Uterus (tissue), 4 donors: ENCODE measurements around the gene NCDN. TPM values are rescaled to one million over a fixed set of nuclear protein-coding genes. Genes with fewer than 3 reads are reported as not detected.

Experiments
- DNase-seq, 2 donors: peaks; one replicate each; pipeline ENCODE4 v3.0.0-alpha.2; 2019 to 2020
- H3K27ac ChIP-seq, 2 donors: fragments of 200-600 bp; sonication (generic); 1 replicate in 1 of 2; 2 replicates in 1 of 2; pipeline ENCODE4 v1.5.1; 2016 to 2018
- H3K27me3 ChIP-seq, 2 donors: fragments of 200-600 bp; sonication (generic); one replicate each; pipeline ENCODE4 v1.5.1; 2018 to 2019; ENCODE audit warnings: control low read depth in 1 of 2
- H3K36me3 ChIP-seq, 2 donors: fragments of 200-600 bp; sonication (generic); one replicate each; pipeline ENCODE4 v1.5.1; 2019; ENCODE audit warnings: control low read depth in 1 of 2
- H3K4me1 ChIP-seq, 2 donors: fragments of 200-600 bp; sonication (generic); one replicate each; pipeline ENCODE4 v1.5.1; 2018 to 2019; ENCODE audit warnings: control low read depth in 1 of 2
- H3K4me3 ChIP-seq, 2 donors: fragments of 200-600 bp; sonication (generic); 1 replicate in 1 of 2; 2 replicates in 1 of 2; pipeline ENCODE4 v1.5.1; 2018 to 2019; ENCODE audit warnings: mild to moderate bottlenecking in 1 of 2
- H3K9me3 ChIP-seq, 2 donors: fragments of 200-600 bp; sonication (generic); one replicate each; pipeline ENCODE4 v1.5.1; 2019; ENCODE audit warnings: control low read depth in 1 of 2
- CTCF ChIP-seq, 4 experiments: fragments of 200-600 bp in 2 of 4; fragments of 450-650 bp in 2 of 4; sonication (generic) in 2 of 4; IDR thresholded peaks; one replicate each; pipeline ENCODE4 v1.5.1; 2016 to 2019; ENCODE audit warnings: antibody characterized with exemption in 4 of 4, mild to moderate bottlenecking in 2 of 4, moderate library complexity in 1 of 4
- POLR2A ChIP-seq, 2 donors: fragments of 450-650 bp; IDR thresholded peaks; one replicate each; pipeline ENCODE4 v1.6.1; 2016; ENCODE audit warnings: antibody characterized with exemption in 2 of 2, mild to moderate bottlenecking in 1 of 2, moderate library complexity in 1 of 2
- intact Hi-C: fragments of 100-400 bp; cut with DNase I; formaldehyde crosslinking; loops from one replicate; pipeline ENCODE4 v1.15.1; 2023; ENCODE audit warnings: low total_unique reads
- total RNA-seq, 4 donors: library from RNA; depleted of rRNA in 3 of 4; stranded (reverse); fragments of >200 nt in 3 of 4; gene quantifications; one replicate each; pipeline versions ENCODE4 v1.1.0 to v1.2.4, GENCODE V29; 2014 to 2023
- donor health status: DM: yes; HTN: yes; CAD: no.

NCDN gene
- total RNA-seq, 4 donors from 2014 or later: 4.4 to 29.9 (median 17.0) TPM

DNA sequence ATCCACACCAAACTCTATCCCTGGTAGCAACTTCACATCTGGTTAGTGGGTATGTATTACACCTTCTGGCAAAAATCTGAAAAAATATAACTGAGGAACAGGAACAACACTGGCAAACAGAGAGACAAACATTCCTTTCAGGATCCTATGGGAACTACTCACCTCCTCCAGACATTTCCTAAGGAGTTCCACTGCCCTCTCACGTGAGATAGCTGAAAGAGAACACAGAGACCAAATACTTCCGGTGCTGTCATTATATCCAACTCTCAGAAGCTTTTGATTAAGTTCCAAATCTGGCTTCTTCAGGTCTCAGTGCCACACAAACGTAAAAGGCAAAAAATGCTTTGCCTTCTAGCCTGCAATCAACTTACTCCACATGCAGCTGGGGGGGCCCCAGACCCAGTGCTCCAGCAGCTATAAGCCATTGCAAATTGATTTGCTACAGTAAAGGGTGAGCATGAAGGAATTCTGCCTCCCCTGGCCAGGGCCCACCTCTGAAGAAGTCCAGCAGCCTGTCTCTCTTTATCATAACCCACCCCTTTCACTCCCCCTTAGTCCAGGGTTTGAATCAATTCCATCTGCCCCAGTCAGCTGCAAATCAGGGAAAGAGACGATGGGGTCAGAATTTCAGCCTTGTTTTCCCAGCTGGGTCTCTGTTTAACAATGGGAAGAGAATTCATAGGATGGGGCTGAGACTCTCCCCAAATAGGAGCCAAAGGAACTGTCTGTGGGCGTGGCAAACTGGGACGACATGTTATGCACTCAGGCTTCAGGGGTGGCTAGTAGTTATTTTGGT is 47.7 kb downstream of the NCDN start:
- H3K27ac ChIP-seq: no peak overlapping the region
- no peak for DNase-seq
- H3K4me3 ChIP-seq: no peak overlapping the region
- intact Hi-C loops: no loop called here
- no peaks in the 10 kb centered on the region for H3K4me1 ChIP-seq
- H3K9me3 ChIP-seq: no peaks in the 10 kb centered on the region
- no peaks in the 10 kb centered on the region for H3K27me3 ChIP-seq
- TF ChIP-seq CTCF (IDR thresholded peaks at IDR 0.05) (no peak), POLR2A (IDR thresholded peaks at IDR 0.05) (no peak)
- no peaks in the 10 kb centered on the region for H3K36me3 ChIP-seq

DNA sequence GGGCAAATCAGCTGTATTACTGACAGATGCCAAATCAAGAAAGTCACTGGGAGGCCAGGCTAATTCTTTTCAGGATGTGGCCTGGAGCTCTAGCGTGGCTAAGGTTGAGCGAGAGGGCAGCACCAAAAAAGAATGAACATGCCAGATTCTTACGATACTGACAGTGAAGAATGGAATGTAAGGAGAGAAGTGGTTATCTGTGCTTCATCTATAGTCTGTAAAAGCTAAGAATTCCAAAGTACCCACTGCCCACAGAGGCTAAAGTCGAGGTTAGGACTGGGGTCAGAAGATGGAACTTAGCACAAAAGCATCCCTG is 48.2 kb downstream of the NCDN start:
- intact Hi-C loops: no loop called here
- Histone ChIP-seq H3K36me3 (no peaks in the 10 kb centered on the region), H3K4me3 (no peak overlapping the region), H3K27me3 (no peaks in the 10 kb centered on the region), H3K4me1 (no peaks in the 10 kb centered on the region), H3K27ac (no peak overlapping the region), H3K9me3 (no peaks in the 10 kb centered on the region)
- no peak for DNase-seq
- no peak for TF ChIP-seq CTCF (IDR thresholded peaks at IDR 0.05)
- no peak for TF ChIP-seq POLR2A (IDR thresholded peaks at IDR 0.05)

DNA sequence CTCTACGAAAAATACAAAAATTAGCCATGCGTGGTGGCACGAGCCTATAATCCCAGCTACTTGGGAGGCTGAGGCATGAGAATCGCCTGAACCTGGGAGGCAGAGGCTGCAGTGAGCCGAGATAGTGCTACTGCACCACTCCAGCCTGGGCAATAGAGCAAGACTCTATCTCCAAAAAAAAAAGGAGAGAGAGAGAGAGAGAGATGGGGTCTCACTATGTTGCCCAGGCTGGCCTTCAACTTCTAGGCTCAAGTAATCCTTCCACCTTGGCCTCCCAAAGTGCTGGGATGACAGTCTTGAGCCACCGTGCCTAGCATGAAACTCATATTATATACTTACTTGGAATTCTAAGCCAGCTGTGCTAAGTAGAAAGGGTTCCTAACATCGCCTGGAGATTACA is 54.1 kb downstream of the NCDN start:
- no peaks in the 10 kb centered on the region for H3K27me3 ChIP-seq
- intact Hi-C loops: no loop called here
- no peak overlapping the region for H3K27ac ChIP-seq
- no peak for TF ChIP-seq CTCF (IDR thresholded peaks at IDR 0.05)
- H3K4me1 ChIP-seq: no peaks in the 10 kb centered on the region
- no peaks in the 10 kb centered on the region for H3K36me3 ChIP-seq
- H3K4me3 ChIP-seq: no peak overlapping the region
- DNase-seq: no peak
- H3K9me3 ChIP-seq: no peaks in the 10 kb centered on the region

DNA sequence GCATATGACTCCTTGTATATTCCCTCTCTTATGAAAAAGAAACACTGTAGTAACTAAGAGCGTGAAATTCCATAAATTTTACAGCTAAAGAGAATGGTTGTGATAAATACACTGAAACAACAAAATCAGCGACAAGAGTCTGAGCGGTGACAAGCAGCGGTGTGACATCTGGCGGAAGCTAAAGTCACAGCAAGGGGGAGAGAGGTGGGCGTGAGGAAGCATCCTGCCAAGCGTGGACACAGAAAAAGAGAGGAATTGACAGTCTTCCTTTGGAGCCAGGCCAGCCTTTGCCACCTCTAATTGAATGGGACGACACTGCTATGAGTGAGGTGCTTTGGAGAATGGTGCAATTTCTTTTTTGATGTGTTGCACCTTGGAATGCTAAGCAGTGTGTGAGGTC is 57.8 kb downstream of the NCDN start:
- intact Hi-C loops: no loop called here
- H3K27ac ChIP-seq: no peak overlapping the region
- no peak for TF ChIP-seq POLR2A (IDR thresholded peaks at IDR 0.05)
- no peak for TF ChIP-seq CTCF (IDR thresholded peaks at IDR 0.05)
- no peaks in the 10 kb centered on the region for H3K4me1 ChIP-seq
- no peaks in the 10 kb centered on the region for H3K9me3 ChIP-seq
- DNase-seq: no peak
- H3K4me3 ChIP-seq: no peak overlapping the region
- no peaks in the 10 kb centered on the region for H3K27me3 ChIP-seq
- H3K36me3 ChIP-seq: no peaks in the 10 kb centered on the region

Other genes with a start within 250 kb of the NCDN start
- gene KIAA0319L, start 396 bp upstream of the NCDN start, total RNA-seq: 10 to 100 TPM; 27.6 to 72.1 (median 53.8) TPM
- 1 to 10 TPM in 1 of 4 donors, under 1 TPM in 1, not detected in 2; 0.97 to 3.6 TPM for gene TFAP2E, start 15.5 kb downstream of the NCDN start, total RNA-seq
- 10 to 100 TPM in 3 of 4 donors, 1 to 10 TPM in 1; 4.9 to 40.2 (median 27.2) TPM for gene PSMB2, start 83.7 kb downstream of the NCDN start, total RNA-seq
- gene C1orf216, start 161.1 kb downstream of the NCDN start, total RNA-seq: 10 to 100 TPM in 3 of 4 donors, 1 to 10 TPM in 1; 9.1 to 21.8 (median 18.4) TPM
- gene CLSPN, start 212.2 kb downstream of the NCDN start, total RNA-seq: 10 to 100 TPM in 1 of 4 donors, not detected in 3; 14.0 TPM